Upper lobe of right lung (tissue), 1 donor: ENCODE results near the gene PARD3. TPM values are rescaled to one million over a fixed set of nuclear protein-coding genes. Genes with fewer than 3 reads are reported as not detected.
A peak's percentile ranks its signal among the peaks of the same experiment; 100 is the strongest.

Experiments
- ATAC-seq: fragments of 200-7000 bp; cut with Tn5 transposase; one replicate; pipeline ENCODE4 v1.9.1; 2020; ENCODE audit warnings: mild to moderate bottlenecking, moderate library complexity
- DNase-seq: peaks from one replicate; pipeline ENCODE4 v3.0.0-alpha.2; 2020
- H3K27ac ChIP-seq: fragments of 200-600 bp; one replicate; pipeline ENCODE4 v1.8.0; 2022
- H3K27me3 ChIP-seq: fragments of 200-600 bp; one replicate; pipeline ENCODE4 v1.8.0; 2022; ENCODE audit warnings: mild to moderate bottlenecking
- H3K36me3 ChIP-seq: fragments of 200-600 bp; one replicate; pipeline ENCODE4 v1.8.0; 2022
- H3K4me1 ChIP-seq: fragments of 200-600 bp; one replicate; pipeline ENCODE4 v1.8.0; 2022
- H3K4me3 ChIP-seq: fragments of 200-600 bp; one replicate; pipeline ENCODE4 v1.8.0; 2022; ENCODE audit warnings: mild to moderate bottlenecking
- H3K9me3 ChIP-seq: fragments of 200-600 bp; one replicate; pipeline ENCODE4 v1.8.0; 2022
- intact Hi-C: fragments of 100-400 bp; cut with DNase I; formaldehyde crosslinking; loops from one replicate; pipeline ENCODE4 v1.11.0; 2022
- total RNA-seq: library from RNA; stranded (reverse); fragmentation: NEBNext Ultra II Directional; extraction: Animal tissue kit (Norgen Biotek cat#: 25700); gene quantifications from one replicate; pipeline ENCODE4 v1.2.1, GENCODE V29; 2021
- TF ChIP-seq, protein P1 (sequence below): fragments of 200-600 bp; IDR thresholded peaks from one replicate; pipeline ENCODE4 v1.8.0; 2022; ENCODE audit warnings: antibody characterized with exemption
- donor health status: DM: no; HTN: yes; CAD: no; lungs with severe emphysema.

PARD3 gene
- total RNA-seq, 1 donor from 2014 or later, result 38.5 TPM

GRCh38 chr10:34219753-34220548, 595.1 kb downstream of the PARD3 start:
- Histone ChIP-seq H3K9me3 (no peaks in the 10 kb centered on the region), H3K4me3 (no peak overlapping the region), H3K4me1 (no peaks in the 10 kb centered on the region), H3K27me3 (no peaks in the 10 kb centered on the region), H3K27ac (no peak overlapping the region), H3K36me3 (no peaks in the 10 kb centered on the region)
- TF ChIP-seq, protein P1, sequence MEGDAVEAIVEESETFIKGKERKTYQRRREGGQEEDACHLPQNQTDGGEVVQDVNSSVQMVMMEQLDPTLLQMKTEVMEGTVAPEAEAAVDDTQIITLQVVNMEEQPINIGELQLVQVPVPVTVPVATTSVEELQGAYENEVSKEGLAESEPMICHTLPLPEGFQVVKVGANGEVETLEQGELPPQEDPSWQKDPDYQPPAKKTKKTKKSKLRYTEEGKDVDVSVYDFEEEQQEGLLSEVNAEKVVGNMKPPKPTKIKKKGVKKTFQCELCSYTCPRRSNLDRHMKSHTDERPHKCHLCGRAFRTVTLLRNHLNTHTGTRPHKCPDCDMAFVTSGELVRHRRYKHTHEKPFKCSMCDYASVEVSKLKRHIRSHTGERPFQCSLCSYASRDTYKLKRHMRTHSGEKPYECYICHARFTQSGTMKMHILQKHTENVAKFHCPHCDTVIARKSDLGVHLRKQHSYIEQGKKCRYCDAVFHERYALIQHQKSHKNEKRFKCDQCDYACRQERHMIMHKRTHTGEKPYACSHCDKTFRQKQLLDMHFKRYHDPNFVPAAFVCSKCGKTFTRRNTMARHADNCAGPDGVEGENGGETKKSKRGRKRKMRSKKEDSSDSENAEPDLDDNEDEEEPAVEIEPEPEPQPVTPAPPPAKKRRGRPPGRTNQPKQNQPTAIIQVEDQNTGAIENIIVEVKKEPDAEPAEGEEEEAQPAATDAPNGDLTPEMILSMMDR, result no peak
- intact Hi-C loops, result no loop called here
- DNase-seq (no peak), ATAC-seq (no peak)

GRCh38 chr10:34217524-34217923, 597.6 kb downstream of the PARD3 start:
- H3K27ac ChIP-seq, result no peak overlapping the region
- no peaks in the 10 kb centered on the region for H3K27me3 ChIP-seq
- H3K4me1 ChIP-seq, result no peaks in the 10 kb centered on the region
- ATAC-seq (no peak), DNase-seq (no peak)
- H3K36me3 ChIP-seq, result no peaks in the 10 kb centered on the region
- H3K9me3 ChIP-seq, result no peaks in the 10 kb centered on the region
- TF ChIP-seq, protein P1, result no peak
- no peak overlapping the region for H3K4me3 ChIP-seq
- intact Hi-C loops, result no loop called here

DNA sequence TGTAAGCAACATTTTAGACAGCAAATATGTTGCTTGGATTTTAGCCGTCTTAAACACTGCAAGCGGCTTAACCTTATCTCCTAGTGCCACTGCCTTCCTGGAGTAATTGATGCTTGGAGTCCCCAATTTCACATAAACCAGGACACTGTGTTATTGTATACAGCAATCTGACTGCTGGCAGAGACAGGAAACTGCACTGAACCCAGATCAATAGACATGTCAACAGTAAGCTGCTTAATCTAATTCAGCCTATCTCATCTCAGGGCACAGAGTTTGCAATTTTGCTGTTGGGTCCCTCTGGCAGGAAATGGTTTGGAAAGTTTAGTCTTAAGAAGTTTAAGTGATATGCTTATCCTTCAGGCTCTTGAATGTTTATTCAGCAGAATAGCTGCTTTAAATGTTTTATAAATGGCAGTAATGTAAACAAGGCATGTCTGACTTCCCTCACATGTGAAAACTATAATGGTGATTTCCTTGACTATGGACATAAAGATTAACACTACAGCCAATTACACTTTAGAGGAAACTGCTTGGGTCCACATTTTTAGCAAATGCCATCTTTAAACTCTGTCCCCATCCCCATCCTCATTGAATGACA, 598.6 kb downstream of the PARD3 start:
- no peaks in the 10 kb centered on the region for H3K4me1 ChIP-seq
- ATAC-seq (no peak), DNase-seq (no peak)
- H3K36me3 ChIP-seq, result no peaks in the 10 kb centered on the region
- no peaks in the 10 kb centered on the region for H3K9me3 ChIP-seq
- H3K4me3 ChIP-seq, result no peak overlapping the region
- intact Hi-C loops, result no loop called here
- H3K27ac ChIP-seq, result no peak overlapping the region
- no peaks in the 10 kb centered on the region for H3K27me3 ChIP-seq
- TF ChIP-seq, protein P1, result no peak

DNA sequence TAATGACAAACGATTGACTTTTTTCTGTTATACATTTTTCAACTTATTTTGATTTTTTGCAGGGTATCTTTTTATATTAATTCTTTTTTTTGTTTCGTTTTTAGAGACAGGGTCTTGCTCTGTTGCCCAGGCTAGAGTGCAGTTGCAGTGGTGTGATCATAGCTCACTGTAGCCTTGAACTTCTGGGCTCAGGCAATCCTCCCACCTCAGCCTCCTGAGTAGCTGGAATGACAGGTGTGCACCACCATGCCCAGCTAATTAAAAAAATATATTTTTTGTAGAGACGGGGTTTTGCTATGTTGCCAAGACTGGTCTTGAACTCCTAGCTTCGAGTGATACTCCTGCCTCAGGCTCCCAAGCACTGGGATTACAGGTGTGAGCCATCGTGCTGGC, 601.3 kb downstream of the PARD3 start:
- H3K27me3 ChIP-seq, result no peaks in the 10 kb centered on the region
- no peak overlapping the region for H3K4me3 ChIP-seq
- ATAC-seq (no peak), DNase-seq (no peak)
- H3K9me3 ChIP-seq, result no peaks in the 10 kb centered on the region
- no peaks in the 10 kb centered on the region for H3K4me1 ChIP-seq
- TF ChIP-seq, protein P1, result no peak
- H3K36me3 ChIP-seq, result no peaks in the 10 kb centered on the region
- no peak overlapping the region for H3K27ac ChIP-seq
- intact Hi-C loops, result no loop called here

- H3K4me3 ChIP-seq, result no peak overlapping the region
- H3K4me1 ChIP-seq, result no peaks in the 10 kb centered on the region
- DNase-seq, result no peak
- H3K9me3 ChIP-seq, result no peaks in the 10 kb centered on the region
- H3K27me3 ChIP-seq, result no peaks in the 10 kb centered on the region
- H3K27ac ChIP-seq, result no peak overlapping the region
- TF ChIP-seq, protein P1, result no peak
- intact Hi-C loops, result no loop called here
- peak; percentile 14 for ATAC-seq
- no peaks in the 10 kb centered on the region for H3K36me3 ChIP-seq
These were observed 601.8 kb downstream of the PARD3 start for GRCh38 chr10:34213193-34213804.
